ENCODE measurements around the gene GPBP1.
"Not testable (repeated sequence)": the region's sequence is repeated elsewhere in the genome, so short reads cannot be mapped to it uniquely, and the experiment has no call there.

Gene GPBP1

DNA sequence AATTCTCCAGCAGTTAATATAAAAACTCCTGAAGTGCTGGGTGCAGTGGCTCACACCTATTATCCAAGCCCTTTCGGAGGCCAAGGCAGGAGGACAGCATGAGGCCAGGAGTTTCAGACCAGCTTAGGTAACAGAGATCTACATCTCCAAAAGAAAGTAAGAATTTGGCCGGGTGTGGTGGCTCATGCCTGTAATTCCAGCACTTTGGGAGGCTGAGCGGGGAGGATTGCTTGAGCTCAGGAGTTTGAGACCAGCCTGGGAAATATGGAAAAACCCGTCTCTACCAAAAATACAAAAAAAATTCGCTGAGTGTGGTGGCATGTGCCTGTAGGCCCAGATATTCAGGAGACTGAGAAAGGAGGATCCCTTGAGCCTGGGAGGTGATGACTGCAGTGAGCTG, 6.7 kb upstream of the GPBP1 start:
- H2BK5ac ChIP-seq (ENCODE audit: low read depth, low read length, poor library complexity): no peak overlapping the region
- H4K91ac ChIP-seq (ENCODE audit: low read depth, low read length): no peak overlapping the region
- DNase-seq: peak; percentile 65 to 85
- H2BK120ac ChIP-seq (ENCODE audit: insufficient read depth, low read length, poor library complexity): no peak overlapping the region
- H3K18ac ChIP-seq (ENCODE audit: low read length): no peak overlapping the region
- no peak overlapping the region for H3K23ac ChIP-seq (ENCODE audit: low read length)
- H3K79me2 ChIP-seq (ENCODE audit: control insufficient read depth, insufficient read depth, low read length, poor library complexity): no peaks in the 10 kb centered on the region
- WGBS (ENCODE audit: extremely low coverage, insufficient coverage, insufficient read length): no CpG with 5 or more reads among the region's 5 CpGs
- H3K79me1 ChIP-seq (ENCODE audit: low read length): no peaks in the 10 kb centered on the region
- no peak overlapping the region for H3K4me2 ChIP-seq (ENCODE audit: low read length)
- H3K14ac ChIP-seq (ENCODE audit: low read length): no peak overlapping the region
- no peak overlapping the region for H3K27ac ChIP-seq (ENCODE audit: low read depth, low read length)
- peaks cover 2 to 5% of the 10 kb centered on the region in 2 experiments for H3K4me1 ChIP-seq (ENCODE audit: control insufficient read depth in 1 of 2, insufficient read depth in 2 of 2, low read length in 2 of 2)
- no peak overlapping the region for H3K9ac ChIP-seq (ENCODE audit: low read length)
- no peak overlapping the region for H2BK12ac ChIP-seq (ENCODE audit: low read length)
- H3K27me3 ChIP-seq (ENCODE audit: insufficient read depth, low read length): no peaks in the 10 kb centered on the region
- no peak overlapping the region for H4K12ac ChIP-seq (ENCODE audit: low read depth, low read length)
- no peak overlapping the region for H3K4me3 ChIP-seq (ENCODE audit: low read depth, low read length)
- no peak overlapping the region for H4K8ac ChIP-seq (ENCODE audit: low read depth, low read length)
- no peaks in the 10 kb centered on the region for H3K36me3 ChIP-seq (ENCODE audit: control insufficient read depth in 1 of 2, insufficient read depth in 2 of 2, low read length in 2 of 2)
- H2AK5ac ChIP-seq (ENCODE audit: low read length): no peak overlapping the region
- H3K4ac ChIP-seq (ENCODE audit: low read depth, low read length): no peak overlapping the region
- no peaks in the 10 kb centered on the region for H3K9me3 ChIP-seq (ENCODE audit: insufficient read depth, low read depth, low read length)
- H2AFZ ChIP-seq (ENCODE audit: insufficient read depth, low read length, poor library complexity): no peak overlapping the region

DNA sequence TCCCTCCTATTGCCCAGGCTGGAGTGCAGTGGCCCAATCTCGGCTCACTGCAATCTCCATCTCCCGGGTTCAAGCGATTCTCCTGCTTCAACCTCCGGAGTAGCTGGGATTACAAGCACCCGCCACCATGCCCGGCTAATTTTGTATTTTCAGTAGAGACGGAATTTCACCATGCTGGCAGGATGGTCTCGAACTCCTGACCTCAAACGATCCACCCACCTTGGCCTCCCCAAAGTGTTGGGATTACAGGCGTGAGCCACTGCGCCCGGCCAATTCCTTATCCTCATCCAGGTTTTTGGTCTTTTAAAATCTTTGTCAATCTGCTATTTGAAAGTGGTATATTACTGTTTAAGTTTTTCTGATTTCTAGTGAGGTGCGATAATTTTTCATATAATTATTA, 3.7 kb upstream of the GPBP1 start:
- H3K9ac ChIP-seq (ENCODE audit: low read length); H3K18ac ChIP-seq (ENCODE audit: low read length); H4K12ac ChIP-seq (ENCODE audit: low read depth, low read length); H3K4me3 ChIP-seq (ENCODE audit: low read depth, low read length); DNase-seq; H2BK5ac ChIP-seq (ENCODE audit: low read depth, low read length, poor library complexity); H3K27ac ChIP-seq (ENCODE audit: low read depth, low read length); H3K23ac ChIP-seq (ENCODE audit: low read length); H2AFZ ChIP-seq (ENCODE audit: insufficient read depth, low read length, poor library complexity); H4K8ac ChIP-seq (ENCODE audit: low read depth, low read length); H3K9me3 ChIP-seq (ENCODE audit: insufficient read depth, low read depth, low read length); H2BK12ac ChIP-seq (ENCODE audit: low read length); H3K27me3 ChIP-seq (ENCODE audit: insufficient read depth, low read length); H3K36me3 ChIP-seq (ENCODE audit: control insufficient read depth in 1 of 2, insufficient read depth in 2 of 2, low read length in 2 of 2); H4K91ac ChIP-seq (ENCODE audit: low read depth, low read length); H3K4me1 ChIP-seq (ENCODE audit: control insufficient read depth in 1 of 2, insufficient read depth in 2 of 2, low read length in 2 of 2); H3K4ac ChIP-seq (ENCODE audit: low read depth, low read length); H2AK5ac ChIP-seq (ENCODE audit: low read length); H3K4me2 ChIP-seq (ENCODE audit: low read length); H2BK120ac ChIP-seq (ENCODE audit: insufficient read depth, low read length, poor library complexity); H3K14ac ChIP-seq (ENCODE audit: low read length): not testable (repeated sequence)
- Histone ChIP-seq H3K79me2 (ENCODE audit: control insufficient read depth, insufficient read depth, low read length, poor library complexity) (peaks cover 14% of the 10 kb centered on the region), H3K79me1 (ENCODE audit: low read length) (peaks cover 17% of the 10 kb centered on the region)
- no CpG with 5 or more reads among the region's 13 CpGs for WGBS (ENCODE audit: extremely low coverage, insufficient coverage, insufficient read length)

DNA sequence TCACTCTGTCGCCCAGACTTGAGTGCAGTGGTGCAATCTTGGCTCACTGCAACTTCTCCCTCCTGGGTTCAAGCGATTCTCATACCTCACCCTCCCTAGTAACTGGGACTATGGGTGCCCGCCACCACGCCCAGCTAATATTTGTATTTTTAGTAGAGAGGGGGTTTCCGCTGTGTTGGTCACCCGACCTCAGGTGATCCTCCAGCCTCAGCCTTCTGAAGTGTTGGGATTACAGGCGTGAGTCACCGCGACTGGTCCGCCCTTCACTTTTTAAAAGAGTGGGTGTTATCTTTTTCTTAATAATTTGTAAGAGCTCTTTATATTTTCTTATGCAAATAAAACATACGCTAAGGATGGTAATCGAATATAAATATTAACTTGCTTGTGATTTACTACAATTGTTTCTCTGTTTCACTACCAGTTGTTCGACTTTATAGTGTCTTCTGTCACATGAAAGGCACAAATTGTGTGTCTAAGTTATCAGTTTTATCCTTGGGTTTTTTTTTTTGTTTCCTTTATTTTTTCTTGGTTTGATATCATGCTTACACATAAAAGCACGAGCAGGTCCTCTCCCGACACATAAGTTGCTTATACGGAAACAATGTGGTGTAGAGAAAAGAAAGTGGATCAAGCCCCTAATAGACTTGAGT, 1.9 kb upstream of the GPBP1 start:
- Histone ChIP-seq H3K79me1 (ENCODE audit: low read length) (peaks cover 17% of the 10 kb centered on the region), H2AK5ac (ENCODE audit: low read length) (no peak overlapping the region), H3K27me3 (ENCODE audit: insufficient read depth, low read length) (no peaks in the 10 kb centered on the region), H3K4me1 (ENCODE audit: control insufficient read depth in 1 of 2, insufficient read depth in 2 of 2, low read length in 2 of 2) (peaks cover 2 to 3% of the 10 kb centered on the region in 2 experiments), H3K79me2 (ENCODE audit: control insufficient read depth, insufficient read depth, low read length, poor library complexity) (peaks cover 17% of the 10 kb centered on the region), H2BK120ac (ENCODE audit: insufficient read depth, low read length, poor library complexity) (no peak overlapping the region), H3K14ac (ENCODE audit: low read length) (no peak overlapping the region), H2BK12ac (ENCODE audit: low read length) (no peak overlapping the region), H3K9me3 (ENCODE audit: insufficient read depth, low read depth, low read length) (no peaks in the 10 kb centered on the region), H3K36me3 (ENCODE audit: control insufficient read depth in 1 of 2, insufficient read depth in 2 of 2, low read length in 2 of 2) (no peaks in the 10 kb centered on the region), H4K91ac (ENCODE audit: low read depth, low read length) (no peak overlapping the region), H2BK5ac (ENCODE audit: low read depth, low read length, poor library complexity) (no peak overlapping the region), H4K12ac (ENCODE audit: low read depth, low read length) (no peak overlapping the region), H3K4me3 (ENCODE audit: low read depth, low read length) (no peak overlapping the region), H3K9ac (ENCODE audit: low read length) (no peak overlapping the region), H3K18ac (ENCODE audit: low read length) (no peak overlapping the region), H2AFZ (ENCODE audit: insufficient read depth, low read length, poor library complexity) (no peak overlapping the region), H3K4ac (ENCODE audit: low read depth, low read length) (no peak overlapping the region), H3K23ac (ENCODE audit: low read length) (no peak overlapping the region), H3K4me2 (ENCODE audit: low read length) (peak overlapping the region; percentile 64), H3K27ac (ENCODE audit: low read depth, low read length) (no peak overlapping the region), H4K8ac (ENCODE audit: low read depth, low read length) (no peak overlapping the region)
- no CpG with 5 or more reads among the region's 16 CpGs for WGBS (ENCODE audit: extremely low coverage, insufficient coverage, insufficient read length)
- DNase-seq: no peak

DNA sequence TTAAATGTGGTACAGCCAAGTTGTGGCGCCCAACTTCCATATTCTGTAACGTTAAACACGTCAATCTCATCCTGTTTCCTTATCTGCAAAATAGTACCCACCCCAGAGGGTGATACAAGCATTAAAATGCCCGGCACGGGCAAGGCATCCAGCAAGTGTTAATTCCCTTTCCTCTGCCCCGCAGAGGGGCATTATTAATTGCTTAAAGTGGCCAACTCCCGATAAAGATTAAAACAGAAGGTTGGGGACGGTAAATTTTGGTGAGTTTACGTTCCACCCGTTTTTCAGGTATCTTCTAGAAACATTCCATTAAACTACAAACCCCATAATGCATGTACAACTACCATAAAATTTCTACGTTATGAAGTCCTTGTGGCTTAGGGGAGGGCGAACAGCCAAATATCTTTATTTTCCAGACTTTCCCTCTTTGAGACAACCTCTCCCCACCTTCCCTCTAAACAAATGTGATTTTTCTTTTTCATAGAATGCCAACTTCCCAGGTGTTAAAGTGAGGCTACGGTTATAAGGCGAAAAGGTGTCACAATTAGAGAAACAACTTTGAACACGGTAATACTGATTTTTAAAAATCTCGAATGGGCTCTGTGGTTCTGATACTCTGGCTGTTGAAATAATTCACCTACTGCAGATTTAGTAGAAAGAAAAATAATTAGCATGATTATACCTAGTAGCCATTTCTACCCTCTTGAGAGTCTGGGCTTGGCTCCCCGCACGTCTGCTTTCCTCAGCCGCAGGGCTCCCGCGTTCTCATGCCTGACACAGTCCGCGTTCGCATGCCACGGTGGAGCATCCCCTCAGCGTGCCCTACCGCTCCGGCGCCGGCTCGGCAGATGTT, 1.2 kb upstream of the GPBP1 start:
- Histone ChIP-seq H2AFZ (ENCODE audit: insufficient read depth, low read length, poor library complexity) (peak overlapping the region; percentile 73), H3K79me1 (ENCODE audit: low read length) (peaks cover 17% of the 10 kb centered on the region), H3K9me3 (ENCODE audit: insufficient read depth, low read depth, low read length) (no peaks in the 10 kb centered on the region), H3K79me2 (ENCODE audit: control insufficient read depth, insufficient read depth, low read length, poor library complexity) (peaks cover 21% of the 10 kb centered on the region), H4K12ac (ENCODE audit: low read depth, low read length) (peak overlapping the region; percentile 73), H4K8ac (ENCODE audit: low read depth, low read length) (peak overlapping the region; percentile 76), H3K4me1 (ENCODE audit: control insufficient read depth in 1 of 2, insufficient read depth in 2 of 2, low read length in 2 of 2) (peaks cover 2 to 3% of the 10 kb centered on the region in 2 experiments), H2BK5ac (ENCODE audit: low read depth, low read length, poor library complexity) (peak overlapping the region; percentile 67), H3K36me3 (ENCODE audit: control insufficient read depth in 1 of 2, insufficient read depth in 2 of 2, low read length in 2 of 2) (no peaks in the 10 kb centered on the region), H3K4me3 (ENCODE audit: low read depth, low read length) (peak overlapping the region; percentile 83), H3K4ac (ENCODE audit: low read depth, low read length) (no peak overlapping the region), H3K27me3 (ENCODE audit: insufficient read depth, low read length) (no peaks in the 10 kb centered on the region), H2BK120ac (ENCODE audit: insufficient read depth, low read length, poor library complexity) (peak overlapping the region; percentile 41), H3K4me2 (ENCODE audit: low read length) (peak overlapping the region; percentile 64), H3K9ac (ENCODE audit: low read length) (peak overlapping the region; percentile 78), H2AK5ac (ENCODE audit: low read length) (peak overlapping the region; percentile 72), H3K27ac (ENCODE audit: low read depth, low read length) (peak overlapping the region; percentile 100), H3K14ac (ENCODE audit: low read length) (peak overlapping the region; percentile 86), H4K91ac (ENCODE audit: low read depth, low read length) (peak overlapping the region; percentile 76), H3K18ac (ENCODE audit: low read length) (peak overlapping the region; percentile 84), H2BK12ac (ENCODE audit: low read length) (peak overlapping the region; percentile 84), H3K23ac (ENCODE audit: low read length) (no peak overlapping the region)
- WGBS (ENCODE audit: extremely low coverage, insufficient coverage, insufficient read length): no CpG with 5 or more reads among the region's 31 CpGs
- no peak for DNase-seq
